ENCODE data around the gene SMARCAL1.

GRCh38 chr2:216526939-216527338 lies 114.7 kb downstream of the SMARCAL1 start:
- no peak for TF ChIP-seq EP300 (IDR thresholded peaks at IDR 0.05)
- TF ChIP-seq CTCF (IDR thresholded peaks at IDR 0.05) = no peak
